ENCODE measurements around the gene ZDHHC20. TPM values are rescaled to one million over a fixed set of nuclear protein-coding genes. Genes with fewer than 3 reads are reported as not detected.

ZDHHC20 gene
- total and polyA plus RNA-seq, 12 donors: 6.3 to 28.5 (median 13.9) TPM

DNA sequence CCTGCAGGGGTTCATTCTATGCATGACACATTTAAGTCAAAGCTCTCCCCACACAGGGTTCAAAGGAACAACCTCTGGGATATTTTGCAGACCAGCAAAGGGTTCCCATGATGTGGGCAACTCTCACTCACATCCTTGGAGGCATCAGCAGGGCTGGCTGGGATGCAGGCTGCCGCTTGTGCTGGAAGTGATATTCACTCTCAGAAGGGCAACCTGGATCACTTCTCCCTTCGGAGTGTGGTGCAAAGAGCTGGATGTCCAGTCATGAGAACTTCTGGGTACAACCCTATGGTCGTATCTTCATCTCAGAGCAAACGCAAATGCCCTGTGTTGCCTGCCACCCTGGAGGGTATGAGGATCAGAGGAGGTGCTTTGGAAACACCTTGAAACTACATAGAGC is 98.6 kb downstream of the ZDHHC20 start:
- intact Hi-C loops (cut with DNase I): no loop called here
- Histone ChIP-seq H3K4me1 (no peaks in the 10 kb centered on the region), H3K27ac (no peak overlapping the region), H3K27me3 (no peaks in the 10 kb centered on the region), H3K9me3 (peaks cover 0 to 15% (median 0%) of the 10 kb centered on the region in 11 donors), H3K4me3 (no peak overlapping the region), H3K36me3 (no peaks in the 10 kb centered on the region)
- WGBS, 2 donors: 90 to 92% methylated on average over 4 of the region's 4 CpGs
- no peak for ATAC-seq
- DNase-seq: no peak
- TF ChIP-seq, protein P1, sequence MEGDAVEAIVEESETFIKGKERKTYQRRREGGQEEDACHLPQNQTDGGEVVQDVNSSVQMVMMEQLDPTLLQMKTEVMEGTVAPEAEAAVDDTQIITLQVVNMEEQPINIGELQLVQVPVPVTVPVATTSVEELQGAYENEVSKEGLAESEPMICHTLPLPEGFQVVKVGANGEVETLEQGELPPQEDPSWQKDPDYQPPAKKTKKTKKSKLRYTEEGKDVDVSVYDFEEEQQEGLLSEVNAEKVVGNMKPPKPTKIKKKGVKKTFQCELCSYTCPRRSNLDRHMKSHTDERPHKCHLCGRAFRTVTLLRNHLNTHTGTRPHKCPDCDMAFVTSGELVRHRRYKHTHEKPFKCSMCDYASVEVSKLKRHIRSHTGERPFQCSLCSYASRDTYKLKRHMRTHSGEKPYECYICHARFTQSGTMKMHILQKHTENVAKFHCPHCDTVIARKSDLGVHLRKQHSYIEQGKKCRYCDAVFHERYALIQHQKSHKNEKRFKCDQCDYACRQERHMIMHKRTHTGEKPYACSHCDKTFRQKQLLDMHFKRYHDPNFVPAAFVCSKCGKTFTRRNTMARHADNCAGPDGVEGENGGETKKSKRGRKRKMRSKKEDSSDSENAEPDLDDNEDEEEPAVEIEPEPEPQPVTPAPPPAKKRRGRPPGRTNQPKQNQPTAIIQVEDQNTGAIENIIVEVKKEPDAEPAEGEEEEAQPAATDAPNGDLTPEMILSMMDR (IDR thresholded peaks at IDR 0.05): no peak

DNA sequence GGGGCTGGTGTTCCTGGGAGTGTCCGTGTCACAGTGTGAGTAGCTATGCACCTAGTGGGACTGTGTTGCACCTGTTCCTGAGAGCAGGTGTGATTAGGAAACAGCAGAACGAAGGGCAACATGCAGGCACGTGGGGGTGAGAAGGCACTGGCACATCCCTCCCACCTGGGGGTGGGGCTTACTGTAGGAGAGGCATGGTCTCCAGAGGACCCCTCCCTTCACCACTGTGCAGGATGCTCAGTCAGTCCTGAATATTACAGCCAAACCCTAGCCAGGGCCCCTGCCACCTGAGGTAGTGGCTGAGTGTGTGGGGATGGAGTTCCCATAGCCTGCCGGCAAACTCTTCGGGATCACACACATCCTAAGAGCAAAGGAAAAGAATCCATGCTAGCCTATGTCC is 99.2 kb downstream of the ZDHHC20 start:
- intact Hi-C loops (cut with DNase I): no loop called here
- Histone ChIP-seq H3K27ac (no peak overlapping the region), H3K27me3 (no peaks in the 10 kb centered on the region), H3K4me3 (no peak overlapping the region), H3K9me3 (peaks cover 0 to 15% (median 0%) of the 10 kb centered on the region in 11 donors), H3K36me3 (no peaks in the 10 kb centered on the region), H3K4me1 (no peaks in the 10 kb centered on the region)
- DNase-seq (no peak), ATAC-seq (no peak)
- TF ChIP-seq, protein P1 (IDR thresholded peaks at IDR 0.05): no peak
- 74 to 82% methylated on average over 5 of the region's 5 CpGs for WGBS, 2 donors

DNA sequence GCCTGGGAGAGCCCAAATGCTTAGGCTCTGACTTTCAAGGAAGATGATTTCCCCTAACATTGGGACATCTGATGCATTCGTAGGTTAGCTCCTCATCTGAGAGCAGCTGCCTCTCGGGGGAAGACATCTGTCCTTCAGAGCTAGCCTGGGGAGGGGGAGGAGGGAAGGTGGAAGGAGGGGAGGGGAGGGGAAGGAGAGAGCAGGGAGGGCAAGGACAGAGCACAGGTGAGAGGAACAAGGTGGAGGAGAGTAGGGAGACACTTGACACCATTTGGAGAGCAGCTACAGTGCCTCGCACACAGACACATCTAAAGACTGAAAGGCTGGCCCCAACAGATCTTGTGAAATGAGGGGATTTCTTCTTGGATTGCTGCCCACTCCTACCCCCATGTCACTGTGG is 103.8 kb downstream of the ZDHHC20 start:
- ATAC-seq (no peak), DNase-seq (no peak)
- Histone ChIP-seq H3K9me3 (no peaks in the 10 kb centered on the region), H3K4me3 (no peak overlapping the region), H3K4me1 (no peaks in the 10 kb centered on the region), H3K27me3 (no peaks in the 10 kb centered on the region), H3K36me3 (no peaks in the 10 kb centered on the region), H3K27ac (no peak overlapping the region)
- WGBS, 2 donors: 82 to 83% methylated on average over 3 of the region's 3 CpGs
- intact Hi-C loops (cut with DNase I): loop anchor here in 1 of 10 donors (1.0 kb wide), 1 partner anchor 15 kb away; no protein-coding TSS in a partner anchor
- TF ChIP-seq, protein P1 (IDR thresholded peaks at IDR 0.05): no peak

DNA sequence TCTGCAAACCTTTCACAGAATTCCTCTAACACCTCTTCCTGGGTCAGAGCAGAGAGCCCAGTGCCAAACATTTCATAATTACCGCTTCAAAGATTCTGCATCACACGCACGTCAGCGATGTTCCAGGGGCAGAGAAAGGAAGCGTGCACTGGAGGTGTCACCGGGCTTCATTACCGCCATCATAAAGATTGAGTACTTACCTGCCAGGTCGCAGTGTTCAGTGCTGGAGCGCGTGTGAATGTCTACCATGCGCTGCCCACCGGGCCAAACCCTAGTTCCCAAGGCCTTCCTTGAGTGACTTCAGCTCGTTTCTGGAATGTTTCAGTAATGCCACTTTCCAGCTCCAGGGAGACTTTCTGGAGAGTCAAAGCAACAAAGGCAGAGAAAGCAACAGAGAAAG is 104.4 kb downstream of the ZDHHC20 start:
- 93% methylated on average over 13 of the region's 13 CpGs for WGBS, 2 donors
- TF ChIP-seq, protein P1 (IDR thresholded peaks at IDR 0.05): no peak
- ATAC-seq: no peak
- Histone ChIP-seq H3K4me3 (no peak overlapping the region), H3K36me3 (no peaks in the 10 kb centered on the region), H3K4me1 (no peaks in the 10 kb centered on the region), H3K9me3 (no peaks in the 10 kb centered on the region), H3K27ac (no peak overlapping the region), H3K27me3 (no peaks in the 10 kb centered on the region)
- intact Hi-C loops (cut with DNase I): loop anchor here in 1 of 10 donors (1.0 kb wide), 1 partner anchor 14 kb away; no protein-coding TSS in a partner anchor
- DNase-seq: no peak
